Stimulated activated CD8-positive, alpha-beta memory T cell treated with anti-CD3 and anti-CD28 coated beads, Interleukin-4, amount 100 ng/mL, for 1 hour (primary cell): ENCODE data around the gene SMPD3.

Source experiments
- DNase-seq, 2 donors: peaks; one replicate each; pipeline ENCODE4 v3.0.0-alpha.2; 2020; ENCODE audit warnings: low read depth in 2 of 2, low spot score in 1 of 2

SMPD3 gene

GRCh38 chr16:68357521-68357922 is 90.8 kb downstream of the SMPD3 start:
- no peak for DNase-seq

GRCh38 chr16:68356919-68357286 is 91.4 kb downstream of the SMPD3 start:
- no peak for DNase-seq

- peak in 1 of 2 donors; percentile 55 for DNase-seq
Measured at GRCh38 chr16:68356249-68356918, 91.9 kb downstream of the SMPD3 start.

GRCh38 chr16:68355447-68356248 is 92.7 kb downstream of the SMPD3 start:
- DNase-seq, result no peak

GRCh38 chr16:68354816-68355215 is 93.5 kb downstream of the SMPD3 start:
- no peak for DNase-seq

GRCh38 chr16:68353366-68353765 is 94.9 kb downstream of the SMPD3 start:
- DNase-seq, result no peak

GRCh38 chr16:68351991-68352431 is 96.3 kb downstream of the SMPD3 start:
- DNase-seq, result no peak

GRCh38 chr16:68351463-68351862 is 96.8 kb downstream of the SMPD3 start:
- no peak for DNase-seq

- no peak for DNase-seq
Measured at GRCh38 chr16:68350813-68351350, 97.4 kb downstream of the SMPD3 start.

- no peak for DNase-seq
Measured at GRCh38 chr16:68349838-68350410, 98.4 kb downstream of the SMPD3 start.

- DNase-seq, result no peak
Measured at GRCh38 chr16:68348639-68349445, 99.5 kb downstream of the SMPD3 start.

- no peak for DNase-seq
Measured at GRCh38 chr16:68347605-68348004, 100.7 kb downstream of the SMPD3 start.

GRCh38 chr16:68346892-68347480 is 101.3 kb downstream of the SMPD3 start:
- no peak for DNase-seq

GRCh38 chr16:68345958-68346635 is 102.2 kb downstream of the SMPD3 start:
- no peak for DNase-seq

- no peak for DNase-seq
Measured at GRCh38 chr16:68345351-68345810, 102.9 kb downstream of the SMPD3 start.

- DNase-seq, result no peak
Measured at GRCh38 chr16:68344252-68344651, 104.1 kb downstream of the SMPD3 start.

GRCh38 chr16:68343137-68343536 is 105.2 kb downstream of the SMPD3 start:
- DNase-seq, result no peak

- DNase-seq, result no peak
Measured at GRCh38 chr16:68342620-68343019, 105.7 kb downstream of the SMPD3 start.

GRCh38 chr16:68339214-68339613 is 109.1 kb downstream of the SMPD3 start:
- DNase-seq, result no peak
